Retinal pigment epithelial cell (primary cell): ENCODE data around the gene PHF23.
"Not testable (repeated sequence)": the region's sequence is repeated elsewhere in the genome, so short reads cannot be mapped to it uniquely, and the experiment has no call there.

Experiments used
- DNase-seq: peaks from one replicate; pipeline ENCODE4 v3.0.0-alpha.2; 2010; ENCODE audit warnings: low read depth
- H3K4me3 ChIP-seq: 2 replicates; pipeline ENCODE4 v1.5.1; 2011; ENCODE audit warnings: mild to moderate bottlenecking, low read length, control low read depth, moderate library complexity
- CTCF ChIP-seq: conservative IDR thresholded peaks from 2 replicates; pipeline ENCODE4 v1.5.1; 2011; ENCODE audit warnings: low read depth, low read length, control low read depth, inconsistent platforms

PHF23 gene

DNA sequence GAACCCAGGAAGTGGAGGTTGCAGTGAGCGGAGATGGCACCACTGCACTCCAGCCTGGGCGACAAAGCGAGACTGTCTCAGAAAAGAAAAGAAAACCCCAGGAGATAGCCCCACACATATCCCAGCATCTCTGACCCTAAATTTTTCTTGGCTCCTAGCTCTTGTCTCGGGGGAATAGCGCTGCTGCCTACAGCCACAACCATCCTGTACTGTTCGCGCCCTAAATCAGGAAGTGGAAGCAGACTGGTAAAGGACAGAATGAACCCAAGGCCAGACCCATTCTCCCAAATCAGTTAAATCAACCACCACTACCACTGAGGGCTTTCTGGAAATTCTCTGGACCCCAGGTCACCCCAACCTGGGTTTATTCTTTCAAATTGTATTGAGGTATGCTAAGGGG is 10.6 kb upstream of the PHF23 start:
- TF ChIP-seq CTCF: no peak
- H3K4me3 ChIP-seq: peak overlapping the region; percentile 89
- no peak for DNase-seq

DNA sequence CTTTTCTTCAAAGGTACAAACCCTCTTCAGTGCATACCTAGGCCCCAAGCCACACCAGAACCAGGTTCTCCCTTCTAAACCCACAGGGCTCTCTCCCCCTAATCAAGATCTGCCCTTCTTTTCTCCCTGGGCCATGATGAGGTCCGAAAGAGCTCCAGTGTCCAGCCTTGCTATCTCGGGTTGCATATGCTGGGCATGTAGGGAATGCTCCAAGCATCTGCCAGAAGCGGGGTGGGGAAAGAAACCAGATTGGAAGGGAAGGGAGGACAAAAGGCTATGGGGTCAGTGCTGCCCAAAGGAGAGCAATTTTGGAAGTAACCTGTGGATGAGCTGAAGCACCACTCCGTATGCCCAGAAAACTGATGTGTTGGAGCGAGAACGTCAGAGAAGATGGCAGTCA is 10.0 kb upstream of the PHF23 start:
- no peak for TF ChIP-seq CTCF
- DNase-seq: no peak
- H3K4me3 ChIP-seq: no peak overlapping the region

- no peak for TF ChIP-seq CTCF
- DNase-seq: no peak
- no peak overlapping the region for H3K4me3 ChIP-seq
These were observed 9.5 kb upstream of the PHF23 start for GRCh38 chr17:7248796-7249195.

- DNase-seq: no peak
- H3K4me3 ChIP-seq: no peak overlapping the region
- no peak for TF ChIP-seq CTCF
These were observed 7.5 kb upstream of the PHF23 start for GRCh38 chr17:7246779-7247178.

GRCh38 chr17:7243838-7244237 is 4.6 kb upstream of the PHF23 start:
- not testable (repeated sequence) for H3K4me3 ChIP-seq, DNase-seq

- no peak for DNase-seq
- peak overlapping the region; percentile 95 for H3K4me3 ChIP-seq
- TF ChIP-seq CTCF: no peak
These were observed 4.1 kb upstream of the PHF23 start for GRCh38 chr17:7243453-7243729.

GRCh38 chr17:7242717-7243452 is 3.6 kb upstream of the PHF23 start:
- peak; percentile 84 for DNase-seq
- H3K4me3 ChIP-seq: peak overlapping the region; percentile 95
- TF ChIP-seq CTCF: no peak
